ENCODE measurements around the gene PRSS1. TPM values are rescaled to one million over a fixed set of nuclear protein-coding genes. Genes with fewer than 3 reads are reported as not detected.

The PRSS1 gene
- total and polyA plus RNA-seq, 2 experiments from 2014 or later, result not detected

DNA sequence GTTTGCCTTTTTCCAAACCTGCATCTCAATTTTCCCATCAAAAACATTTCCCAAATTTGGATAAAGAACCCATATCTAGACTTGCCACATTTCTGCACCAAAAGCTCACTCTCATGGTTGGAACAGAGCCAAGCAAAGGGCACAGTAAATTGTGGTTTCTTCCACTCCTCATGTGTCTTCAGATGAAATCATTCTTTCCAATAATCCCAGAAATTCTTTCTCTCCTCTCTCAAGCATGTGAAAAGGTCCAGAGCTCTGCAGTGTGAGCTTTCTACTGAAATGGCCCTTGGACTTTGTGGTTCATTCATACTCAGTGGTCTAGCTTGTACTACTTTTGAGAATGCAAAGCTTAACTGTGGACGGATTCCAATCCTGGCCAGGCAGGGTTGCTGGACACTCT lies 41.3 kb downstream of the PRSS1 start (continued):
- TF ChIP-seq REST (IDR thresholded peaks at IDR 0.05; ENCODE audit: unreplicated experiment), result no peak

DNA sequence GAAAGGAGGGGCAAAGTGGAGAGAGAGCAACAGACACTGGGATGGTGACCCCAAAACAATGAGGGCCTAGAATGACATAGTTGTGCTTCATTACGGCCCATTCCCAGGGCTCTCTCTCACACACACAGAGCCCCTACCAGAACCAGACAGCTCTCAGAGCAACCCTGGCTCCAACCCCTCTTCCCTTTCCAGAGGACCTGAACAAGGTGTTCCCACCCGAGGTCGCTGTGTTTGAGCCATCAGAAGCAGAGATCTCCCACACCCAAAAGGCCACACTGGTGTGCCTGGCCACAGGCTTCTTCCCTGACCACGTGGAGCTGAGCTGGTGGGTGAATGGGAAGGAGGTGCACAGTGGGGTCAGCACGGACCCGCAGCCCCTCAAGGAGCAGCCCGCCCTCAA lies 42.2 kb downstream of the PRSS1 start:
- H3K27me3 Mint-ChIP-seq (ENCODE audit: insufficient read depth, low read depth, poor library complexity), result peaks cover 13% of the 10 kb centered on the region
- H3K4me3 Mint-ChIP-seq, result no peak overlapping the region
- TF ChIP-seq CTCF (conservative IDR thresholded peaks at IDR 0.05; ENCODE audit: low read depth in 2 of 2), result no peak
- TF ChIP-seq EZH2 (IDR thresholded peaks at IDR 0.05; ENCODE audit: low read depth, unreplicated experiment), result no peak
- TF ChIP-seq ZNF114 (CRISPR knock-in tag; IDR thresholded peaks at IDR 0.05), result no peak
- TF ChIP-seq CREB1 (CRISPR knock-in tag; IDR thresholded peaks at IDR 0.05; ENCODE audit: low read depth), result no peak
- TF ChIP-seq JUNB (IDR thresholded peaks at IDR 0.05; ENCODE audit: unreplicated experiment), result no peak
- TF ChIP-seq REST (IDR thresholded peaks at IDR 0.05; ENCODE audit: unreplicated experiment), result no peak
- TF ChIP-seq STAT1 (IDR thresholded peaks at IDR 0.05; ENCODE audit: unreplicated experiment), result no peak
- TF ChIP-seq ZNF331 (CRISPR knock-in tag; IDR thresholded peaks at IDR 0.05; ENCODE audit: low read depth), result no peak
- no peak for TF ChIP-seq EZH2phosphoT487 (IDR thresholded peaks at IDR 0.05; ENCODE audit: unreplicated experiment)
- TF ChIP-seq, protein P1, sequence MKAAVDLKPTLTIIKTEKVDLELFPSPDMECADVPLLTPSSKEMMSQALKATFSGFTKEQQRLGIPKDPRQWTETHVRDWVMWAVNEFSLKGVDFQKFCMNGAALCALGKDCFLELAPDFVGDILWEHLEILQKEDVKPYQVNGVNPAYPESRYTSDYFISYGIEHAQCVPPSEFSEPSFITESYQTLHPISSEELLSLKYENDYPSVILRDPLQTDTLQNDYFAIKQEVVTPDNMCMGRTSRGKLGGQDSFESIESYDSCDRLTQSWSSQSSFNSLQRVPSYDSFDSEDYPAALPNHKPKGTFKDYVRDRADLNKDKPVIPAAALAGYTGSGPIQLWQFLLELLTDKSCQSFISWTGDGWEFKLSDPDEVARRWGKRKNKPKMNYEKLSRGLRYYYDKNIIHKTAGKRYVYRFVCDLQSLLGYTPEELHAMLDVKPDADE (IDR thresholded peaks at IDR 0.05), result no peak
- TF ChIP-seq NANOG (IDR thresholded peaks at IDR 0.05; ENCODE audit: borderline replicate concordance), result no peak

More for the DNA sequence above, 42.2 kb downstream of the PRSS1 start:
- Mint-ChIP-seq H3K27ac (no peak overlapping the region), H3K36me3 (ENCODE audit: low read depth) (no peaks in the 10 kb centered on the region; the same call in 2 of the 3 replicates), H3K9me3 (peaks cover 6% of the 10 kb centered on the region; the same call in 1 of the 3 replicates), H3K4me1 (peaks cover 28% of the 10 kb centered on the region)
- H3F3A ChIP-seq (replicated peaks; ENCODE audit: low read depth), result no peaks in the 10 kb centered on the region
- H3K27ac ChIP-seq (ENCODE audit: low read depth), result no peak overlapping the region
- no peak for ATAC-seq
- peaks cover 16% of the 10 kb centered on the region; the same call in 1 of the 2 replicates for H3K9me2 ChIP-seq (ENCODE audit: insufficient read depth)
- H2AFZ ChIP-seq, result no peak overlapping the region
- H3K36me3 ChIP-seq (ENCODE audit: insufficient read depth), result no peaks in the 10 kb centered on the region
- H3K79me2 ChIP-seq (replicated peaks; ENCODE audit: insufficient read depth), result no peaks in the 10 kb centered on the region
- no peak overlapping the region for H3K4me2 ChIP-seq
- no peaks in the 10 kb centered on the region for H4K20me1 ChIP-seq (replicated peaks; ENCODE audit: insufficient read depth)
- no peak for DNase-seq (ENCODE audit: low spot score)
- peaks cover 26% of the 10 kb centered on the region for H3K4me1 ChIP-seq (ENCODE audit: insufficient read depth)
- H3K27me3 ChIP-seq (ENCODE audit: insufficient read depth), result peaks cover 24% of the 10 kb centered on the region
- no peak overlapping the region for H3K4me3 ChIP-seq

Measured in GM23338 (cell line).